Activated gamma-delta T cell treated with anti-CD3 and anti-CD28 coated beads, Interleukin-2, amount 50 U/mL, for 16 hours (primary cell): ENCODE results near the gene NAMPT.
A peak's percentile ranks its signal among the peaks of the same experiment; 100 is the strongest.
"Not testable (repeated sequence)": the region's sequence is repeated elsewhere in the genome, so short reads cannot be mapped to it uniquely, and the experiment has no call there.

ENCODE experiments used
- DNase-seq: peaks from one replicate; pipeline ENCODE4 v3.0.0-alpha.2; 2020; ENCODE audit warnings: low read depth

NAMPT gene

GRCh38 chr7:106298631-106299030 is 13.8 kb upstream of the NAMPT start:
- DNase-seq: not testable (repeated sequence)

GRCh38 chr7:106298155-106298554 is 13.4 kb upstream of the NAMPT start:
- not testable (repeated sequence) for DNase-seq

GRCh38 chr7:106294334-106294733 is 9.6 kb upstream of the NAMPT start:
- no peak for DNase-seq

- no peak for DNase-seq
Observed at GRCh38 chr7:106291247-106291646, 6.5 kb upstream of the NAMPT start.

GRCh38 chr7:106290319-106290718 is 5.5 kb upstream of the NAMPT start:
- DNase-seq: no peak

- no peak for DNase-seq
Observed at GRCh38 chr7:106289848-106290247, 5.1 kb upstream of the NAMPT start.

- no peak for DNase-seq
Observed at GRCh38 chr7:106288263-106288662, 3.5 kb upstream of the NAMPT start.

GRCh38 chr7:106287786-106288185 is 3.0 kb upstream of the NAMPT start:
- no peak for DNase-seq

- peak; percentile 5 for DNase-seq
Observed at GRCh38 chr7:106285855-106286492, 1.2 kb upstream of the NAMPT start.

- DNase-seq: peak; percentile 96
Observed at GRCh38 chr7:106285051-106285854, 470 bp upstream of the NAMPT start.

GRCh38 chr7:106283831-106284713 is 711 bp downstream of the NAMPT start:
- DNase-seq: peak; percentile 52

- DNase-seq: no peak
Observed at GRCh38 chr7:106283501-106283830, 1.3 kb downstream of the NAMPT start.

GRCh38 chr7:106282852-106283251 is 1.9 kb downstream of the NAMPT start:
- DNase-seq: no peak

- DNase-seq: no peak
Observed at GRCh38 chr7:106282390-106282789, 2.4 kb downstream of the NAMPT start.

GRCh38 chr7:106281585-106282318 is 3.0 kb downstream of the NAMPT start:
- DNase-seq: no peak

GRCh38 chr7:106281127-106281526 is 3.7 kb downstream of the NAMPT start:
- no peak for DNase-seq

GRCh38 chr7:106279425-106280197 is 5.2 kb downstream of the NAMPT start:
- DNase-seq: no peak

- no peak for DNase-seq
Observed at GRCh38 chr7:106278695-106279094, 6.1 kb downstream of the NAMPT start.

GRCh38 chr7:106277976-106278375 is 6.8 kb downstream of the NAMPT start:
- DNase-seq: no peak

- DNase-seq: no peak
Observed at GRCh38 chr7:106276513-106276912, 8.3 kb downstream of the NAMPT start.

GRCh38 chr7:106273009-106273668 is 11.6 kb downstream of the NAMPT start:
- no peak for DNase-seq
